ENCODE results near the gene DYNC1H1.
A peak's percentile ranks its signal among the peaks of the same experiment; 100 is the strongest.

Gene DYNC1H1

GRCh38 chr14:101964297-101965180 is at the start of gene DYNC1H1:
Gene DYNC1H1 (plus strand): TSS chr14:101964573. CDS start chr14:101964692, 119 bp downstream.
- no peak for FAIRE-seq

GRCh38 chr14:101915871-101916815 is 48.2 kb upstream of the DYNC1H1 start:
- FAIRE-seq, result no peak

GRCh38 chr14:101916816-101917412 is 47.5 kb upstream of the DYNC1H1 start:
- FAIRE-seq, result no peak

GRCh38 chr14:101917413-101918017 is 46.9 kb upstream of the DYNC1H1 start:
- no peak for FAIRE-seq

- no peak for FAIRE-seq
These were observed 46.0 kb upstream of the DYNC1H1 start for GRCh38 chr14:101918065-101918989.

- FAIRE-seq, result no peak
These were observed 44.1 kb upstream of the DYNC1H1 start for GRCh38 chr14:101920271-101920670.

- FAIRE-seq, result no peak
These were observed 41.5 kb upstream of the DYNC1H1 start for GRCh38 chr14:101922866-101923265.

- no peak for FAIRE-seq
These were observed 39.2 kb upstream of the DYNC1H1 start for GRCh38 chr14:101925152-101925551.

GRCh38 chr14:101926085-101926484 is 38.3 kb upstream of the DYNC1H1 start:
- no peak for FAIRE-seq

GRCh38 chr14:101926620-101927019 is 37.8 kb upstream of the DYNC1H1 start:
- no peak for FAIRE-seq

GRCh38 chr14:101927859-101928258 is 36.5 kb upstream of the DYNC1H1 start:
- peak; percentile 97 for FAIRE-seq

- FAIRE-seq, result no peak
These were observed 35.9 kb upstream of the DYNC1H1 start for GRCh38 chr14:101928415-101928841.

GRCh38 chr14:101929096-101929495 is 35.3 kb upstream of the DYNC1H1 start:
- no peak for FAIRE-seq

GRCh38 chr14:101929946-101930345 is 34.4 kb upstream of the DYNC1H1 start:
- FAIRE-seq, result no peak

GRCh38 chr14:101932673-101933072 is 31.7 kb upstream of the DYNC1H1 start:
- FAIRE-seq, result no peak

GRCh38 chr14:101933209-101933608 is 31.2 kb upstream of the DYNC1H1 start:
- FAIRE-seq, result no peak

- no peak for FAIRE-seq
These were observed 29.7 kb upstream of the DYNC1H1 start for GRCh38 chr14:101934601-101935150.

GRCh38 chr14:101937926-101938767 is 26.2 kb upstream of the DYNC1H1 start:
- FAIRE-seq, result no peak

- no peak for FAIRE-seq
These were observed 24.7 kb upstream of the DYNC1H1 start for GRCh38 chr14:101939646-101940170.

GRCh38 chr14:101944451-101944850 is 19.9 kb upstream of the DYNC1H1 start:
- no peak for FAIRE-seq

Data from endometrium (tissue), 2 donors.